Osteoblast (primary cell): ENCODE measurements around the gene TFE3. TPM values are rescaled to one million over a fixed set of nuclear protein-coding genes. Genes with fewer than 3 reads are reported as not detected.
A peak's percentile ranks its signal among the peaks of the same experiment; 100 is the strongest.

ENCODE experiments used
- DNase-seq: peaks from one replicate; pipeline ENCODE4 v3.0.0; 2011; ENCODE audit warnings: low spot score, mixed read lengths; ENCODE audit not compliant: insufficient read length; ENCODE audit errors: missing footprints
- H2AFZ ChIP-seq: 2 replicates; pipeline ENCODE4 v1.6.0; 2011; ENCODE audit warnings: mild to moderate bottlenecking, low read length
- H3K27ac ChIP-seq: 2 replicates; pipeline ENCODE4 v1.5.1; 2011; ENCODE audit warnings: mild to moderate bottlenecking, low read depth, low read length, moderate library complexity
- H3K27me3 ChIP-seq: 2 replicates; pipeline ENCODE4 v1.6.0; 2012; ENCODE audit warnings: mild to moderate bottlenecking, control low read depth, inconsistent platforms, low read length, moderate library complexity; ENCODE audit not compliant: insufficient read depth
- H3K36me3 ChIP-seq: 2 replicates; pipeline ENCODE4 v1.5.1; 2011; ENCODE audit warnings: mild to moderate bottlenecking, low read length, control low read depth, moderate library complexity; ENCODE audit not compliant: insufficient read depth
- H3K4me1 ChIP-seq: 2 replicates; pipeline ENCODE4 v1.5.1; 2011; ENCODE audit warnings: mild to moderate bottlenecking, low read length, control low read depth, moderate library complexity; ENCODE audit not compliant: insufficient read depth
- H3K4me2 ChIP-seq: 2 replicates; pipeline ENCODE4 v1.6.0; 2011; ENCODE audit warnings: mild to moderate bottlenecking, low read length; ENCODE audit not compliant: insufficient read depth
- H3K4me3 ChIP-seq: fragments of 200-600 bp; sonication (generic); 3 replicates; pipeline ENCODE4 v1.5.1; 2012; ENCODE audit warnings: mild to moderate bottlenecking, low read length, inconsistent platforms; ENCODE audit not compliant: insufficient read depth
- H3K79me2 ChIP-seq: 2 replicates; pipeline ENCODE4 v1.6.0; 2012; ENCODE audit warnings: mild to moderate bottlenecking, low read length, control low read depth, inconsistent platforms; ENCODE audit not compliant: insufficient read depth
- H3K9me3 ChIP-seq: 2 replicates; pipeline ENCODE4 v1.5.1; 2011; ENCODE audit warnings: low read depth, low read length, control low read depth
- H4K20me1 ChIP-seq: 2 replicates; pipeline ENCODE4 v1.6.0; 2012; ENCODE audit warnings: mild to moderate bottlenecking, low read length, control low read depth; ENCODE audit not compliant: insufficient read depth
- total RNA-seq: library from RNA; depleted of rRNA; stranded (reverse); fragments of >200 nt; gene quantifications from 2 replicates; pipeline ENCODE4 v1.2.3, GENCODE V29; 2012
- TF ChIP-seq, protein P1 (sequence below): IDR thresholded peaks from 2 replicates; pipeline ENCODE4 v1.5.1; 2011; ENCODE audit warnings: mild to moderate bottlenecking, low read depth, low read length, moderate library complexity; ENCODE audit errors: extremely low read depth

Gene TFE3
- total RNA-seq, 1 donor = 46.7 TPM

DNA sequence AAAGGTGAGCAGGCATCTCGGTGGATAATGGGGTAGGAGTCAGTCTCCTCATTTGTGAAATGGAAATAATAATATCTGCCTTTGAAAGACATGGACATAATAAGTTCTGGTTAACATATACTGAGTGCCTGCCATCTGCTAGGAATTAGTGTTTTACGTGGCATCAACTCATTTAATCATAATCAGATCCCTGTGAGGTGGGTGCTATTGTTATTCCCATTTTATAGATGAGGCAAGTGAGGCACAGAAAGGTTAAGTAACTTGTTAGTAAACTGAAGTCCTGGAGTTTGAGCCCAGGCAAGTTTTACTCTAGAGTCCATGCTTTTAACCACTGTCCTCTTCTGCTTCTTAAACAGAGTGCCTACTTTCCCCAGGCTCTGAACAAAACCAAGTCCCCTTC is 23.1 kb upstream of the TFE3 start:
- Histone ChIP-seq H3K27ac (no peak overlapping the region), H3K27me3 (no peaks in the 10 kb centered on the region), H3K9me3 (no peaks in the 10 kb centered on the region), H3K4me2 (no peak overlapping the region), H3K36me3 (peaks cover 3% of the 10 kb centered on the region), H3K4me3 (no peak overlapping the region), H4K20me1 (no peaks in the 10 kb centered on the region), H3K79me2 (peaks cover 5% of the 10 kb centered on the region), H3K4me1 (no peaks in the 10 kb centered on the region), H2AFZ (no peak overlapping the region)
- DNase-seq = peak; percentile 89
- TF ChIP-seq, protein P1, sequence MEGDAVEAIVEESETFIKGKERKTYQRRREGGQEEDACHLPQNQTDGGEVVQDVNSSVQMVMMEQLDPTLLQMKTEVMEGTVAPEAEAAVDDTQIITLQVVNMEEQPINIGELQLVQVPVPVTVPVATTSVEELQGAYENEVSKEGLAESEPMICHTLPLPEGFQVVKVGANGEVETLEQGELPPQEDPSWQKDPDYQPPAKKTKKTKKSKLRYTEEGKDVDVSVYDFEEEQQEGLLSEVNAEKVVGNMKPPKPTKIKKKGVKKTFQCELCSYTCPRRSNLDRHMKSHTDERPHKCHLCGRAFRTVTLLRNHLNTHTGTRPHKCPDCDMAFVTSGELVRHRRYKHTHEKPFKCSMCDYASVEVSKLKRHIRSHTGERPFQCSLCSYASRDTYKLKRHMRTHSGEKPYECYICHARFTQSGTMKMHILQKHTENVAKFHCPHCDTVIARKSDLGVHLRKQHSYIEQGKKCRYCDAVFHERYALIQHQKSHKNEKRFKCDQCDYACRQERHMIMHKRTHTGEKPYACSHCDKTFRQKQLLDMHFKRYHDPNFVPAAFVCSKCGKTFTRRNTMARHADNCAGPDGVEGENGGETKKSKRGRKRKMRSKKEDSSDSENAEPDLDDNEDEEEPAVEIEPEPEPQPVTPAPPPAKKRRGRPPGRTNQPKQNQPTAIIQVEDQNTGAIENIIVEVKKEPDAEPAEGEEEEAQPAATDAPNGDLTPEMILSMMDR = no peak

DNA sequence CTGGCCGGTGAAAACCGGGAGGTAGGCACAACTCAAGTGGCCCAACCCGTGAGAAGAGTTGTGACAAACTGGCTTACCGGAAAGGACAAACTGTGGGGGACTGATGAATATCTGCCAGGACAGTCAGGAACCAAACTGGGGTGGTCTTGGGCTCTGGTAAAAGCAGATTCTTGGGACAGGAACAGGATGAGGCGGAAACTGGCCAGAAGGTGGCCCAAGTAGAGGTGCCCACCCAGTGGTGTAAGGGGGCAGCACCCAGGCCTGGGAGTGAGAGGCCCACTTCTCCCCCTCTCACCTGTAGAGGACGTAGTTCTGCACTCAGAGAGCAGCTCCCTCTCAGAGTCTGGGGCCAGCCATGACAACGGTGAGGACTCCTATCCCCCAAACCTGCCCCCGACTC is 21.6 kb upstream of the TFE3 start:
- Histone ChIP-seq H3K4me1 (no peaks in the 10 kb centered on the region), H3K27ac (no peak overlapping the region), H3K36me3 (peaks cover 3% of the 10 kb centered on the region), H3K4me3 (no peak overlapping the region), H3K79me2 (no peaks in the 10 kb centered on the region), H2AFZ (no peak overlapping the region), H3K9me3 (no peaks in the 10 kb centered on the region), H4K20me1 (no peaks in the 10 kb centered on the region), H3K4me2 (no peak overlapping the region), H3K27me3 (no peaks in the 10 kb centered on the region)
- TF ChIP-seq, protein P1 = no peak
- DNase-seq = peak; percentile 43

DNA sequence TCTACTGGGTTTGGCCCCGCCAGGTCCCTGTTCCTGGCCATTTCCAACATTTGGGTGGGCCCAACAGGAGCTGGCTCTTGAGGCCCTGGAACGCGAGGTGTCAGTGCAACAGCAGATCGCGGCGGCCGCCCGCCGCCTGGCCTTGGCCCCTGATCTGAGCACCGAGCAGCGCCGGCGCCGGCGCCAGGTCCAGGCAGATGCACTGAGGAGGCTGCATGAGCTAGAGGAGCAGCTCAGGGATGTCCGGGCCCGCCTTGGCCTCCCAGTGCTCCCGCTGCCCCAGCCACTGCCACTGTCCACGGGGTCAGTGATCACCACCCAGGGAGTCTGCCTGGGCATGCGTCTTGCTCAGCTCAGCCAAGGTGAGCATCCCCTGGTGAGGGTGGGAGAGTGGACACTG is 21.1 kb upstream of the TFE3 start:
- H3K4me2 ChIP-seq = no peak overlapping the region
- H3K27me3 ChIP-seq = no peaks in the 10 kb centered on the region
- H3K79me2 ChIP-seq = no peaks in the 10 kb centered on the region
- no peaks in the 10 kb centered on the region for H3K4me1 ChIP-seq
- peak; percentile 84 for DNase-seq
- H2AFZ ChIP-seq = no peak overlapping the region
- no peak overlapping the region for H3K4me3 ChIP-seq
- no peaks in the 10 kb centered on the region for H3K36me3 ChIP-seq
- H3K27ac ChIP-seq = no peak overlapping the region
- H4K20me1 ChIP-seq = no peaks in the 10 kb centered on the region
- no peaks in the 10 kb centered on the region for H3K9me3 ChIP-seq
- TF ChIP-seq, protein P1 = no peak

DNA sequence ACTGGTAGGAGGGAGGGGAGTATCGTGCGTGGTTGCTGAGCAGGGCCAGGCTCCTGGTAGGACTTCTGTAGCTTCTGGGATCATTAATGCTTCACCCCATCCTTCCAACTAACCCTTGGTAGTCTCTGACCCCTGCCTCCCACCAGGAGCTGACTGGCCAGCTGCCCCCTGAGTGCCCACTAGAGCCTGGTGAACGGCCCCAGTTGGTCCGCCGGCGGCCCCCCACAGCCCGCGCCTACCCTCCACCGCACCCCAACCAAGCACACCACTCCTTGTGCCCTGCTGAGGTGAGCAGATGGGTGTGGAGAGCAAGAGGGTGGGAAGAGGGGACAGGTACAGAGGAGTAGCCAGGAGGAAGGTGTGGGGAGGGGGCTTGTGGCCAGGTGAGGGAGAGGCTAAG is 20.6 kb upstream of the TFE3 start:
- TF ChIP-seq, protein P1 = no peak
- DNase-seq = peak; percentile 68
- H3K27ac ChIP-seq = no peak overlapping the region
- H3K4me3 ChIP-seq = no peak overlapping the region
- H3K4me2 ChIP-seq = no peak overlapping the region
- H4K20me1 ChIP-seq = no peaks in the 10 kb centered on the region
- no peak overlapping the region for H2AFZ ChIP-seq
- no peaks in the 10 kb centered on the region for H3K27me3 ChIP-seq
- no peaks in the 10 kb centered on the region for H3K9me3 ChIP-seq
- no peaks in the 10 kb centered on the region for H3K4me1 ChIP-seq
- no peaks in the 10 kb centered on the region for H3K36me3 ChIP-seq
- H3K79me2 ChIP-seq = no peaks in the 10 kb centered on the region
